ENCODE measurements around the gene GRIN2A.

GRCh38 chr16:9867176-9867575, 315.1 kb downstream of the GRIN2A start:
- no peak for TF ChIP-seq POLR2A (IDR thresholded peaks at IDR 0.05; ENCODE audit: low read depth, low read length)
- no peak for TF ChIP-seq POLR2AphosphoS5 (IDR thresholded peaks at IDR 0.05; ENCODE audit: low read depth, low read length)
